Panc1 (cell line): ENCODE data around the gene HAL. TPM values are rescaled to one million over a fixed set of nuclear protein-coding genes. Genes with fewer than 3 reads are reported as not detected.

ENCODE experiments used
- ATAC-seq: fragments of 200-7000 bp; cut with Tn5 transposase; 2 replicates; pipeline ENCODE4 v1.9.1; 2020; ENCODE audit warnings: mild to moderate bottlenecking, moderate library complexity
- BruUV-seq: library from RNA; stranded (reverse); fragments of 400-500 nt; replicated peaks from 2 replicates; lab custom pipeline; 2021; lab: Mats Ljungman, UMichigan
- CTCF ChIA-PET: fragments of 300-600 bp; sonication (Branson Sonifier 250); formaldehyde crosslinking; loops from one replicate; lab custom pipeline; 2022; ENCODE audit warnings: antibody characterized with exemption; lab: Charles Lee
- POLR2A ChIA-PET: fragments of 300-600 bp; sonication (Branson Sonifier 250); formaldehyde crosslinking; loops from one replicate; lab custom pipeline; 2022; ENCODE audit warnings: antibody characterized with exemption; lab: Charles Lee
- DNase-seq: peaks from one replicate; pipeline ENCODE4 v3.0.0-alpha.2; 2010; ENCODE audit warnings: low read depth, low spot score
- H3K27ac ChIP-seq: 2 replicates; pipeline ENCODE4 v1.5.1; 2011; ENCODE audit warnings: mild to moderate bottlenecking, low read length, inconsistent platforms
- H3K27me3 ChIP-seq: fragments of 200-500 bp; sonication (Bioruptor generic); 2 replicates; pipeline ENCODE4 v1.6.0; 2014; ENCODE audit warnings: low read length, inconsistent platforms; ENCODE audit not compliant: control insufficient read depth, insufficient read depth
- H3K36me3 ChIP-seq: fragments of 200-500 bp; sonication (Bioruptor generic); 2 replicates; pipeline ENCODE4 v1.5.1; 2014; ENCODE audit warnings: inconsistent platforms, mild to moderate bottlenecking, low read length, moderate library complexity; ENCODE audit not compliant: control insufficient read depth, insufficient read depth
- H3K4me1 ChIP-seq: 2 replicates; pipeline ENCODE4 v1.5.1; 2011; ENCODE audit warnings: inconsistent platforms, mild to moderate bottlenecking, low read length, moderate library complexity; ENCODE audit not compliant: control insufficient read depth, insufficient read depth
- H3K4me3 ChIP-seq, 2 experiments: 2 replicates each; pipeline ENCODE4 v1.5.1; 2011 to 2012; ENCODE audit warnings: low read depth in 2 of 2, low read length in 2 of 2, mild to moderate bottlenecking in 2 of 2, inconsistent platforms in 1 of 2, moderate library complexity in 1 of 2
- H3K9me3 ChIP-seq: fragments of 200-500 bp; sonication (Bioruptor generic); 2 replicates; pipeline ENCODE4 v1.5.1; 2014; ENCODE audit warnings: low read depth, mild to moderate bottlenecking, inconsistent platforms, low read length, moderate library complexity; ENCODE audit not compliant: control insufficient read depth, insufficient read depth
- CTCF ChIP-seq: fragments of 450-650 bp; IDR thresholded peaks from 2 replicates; pipeline ENCODE4 v1.5.1; 2017; ENCODE audit warnings: mild to moderate bottlenecking
- POLR2AphosphoS5 ChIP-seq: IDR thresholded peaks from 2 replicates; pipeline ENCODE4 v1.6.1; 2012; ENCODE audit warnings: mild to moderate bottlenecking, low read depth, low read length, moderate library complexity
- REST ChIP-seq, 2 experiments: IDR thresholded peaks; 2 replicates each; pipeline ENCODE4 v1.6.1; 2011 to 2012; ENCODE audit warnings: low read depth in 2 of 2, control low read depth in 1 of 2, low read length in 1 of 2, mild to moderate bottlenecking in 1 of 2, moderate library complexity in 1 of 2; ENCODE audit not compliant: insufficient read depth in 1 of 2
- SIN3A ChIP-seq: IDR thresholded peaks from 2 replicates; pipeline ENCODE4 v1.6.1; 2012; ENCODE audit warnings: low read depth, mild to moderate bottlenecking, low read length, moderate library complexity, borderline replicate concordance; ENCODE audit not compliant: insufficient read depth
- TCF7L2 ChIP-seq: IDR thresholded peaks from 2 replicates; pipeline ENCODE4 v1.6.1; 2011; ENCODE audit warnings: mild to moderate bottlenecking, low read depth, low read length, inconsistent platforms
- in situ Hi-C: cut with HindIII; loops from 2 replicates; pipeline ENCODE4 v1.10.0; 2016; ENCODE audit warnings: low sequenced_read_pairs, low pct_unique_long_range_greater_than_20kb
- intact Hi-C: fragments of 100-400 bp; cut with micrococcal nuclease; formaldehyde crosslinking; loops from one replicate; pipeline ENCODE4 v1.10.0; 2022; ENCODE audit not compliant: unreplicated experiment
- total RNA-seq: library from RNA; stranded (reverse); gene quantifications from one replicate; pipeline ENCODE4 v1.2.1, GENCODE V29; 2021; ENCODE audit not compliant: unreplicated experiment

HAL gene
- total RNA-seq, 1 experiment from 2014 or later = 0.08 TPM

GRCh38 chr12:95998611-95999286, 2.6 kb upstream of the HAL start:
- ChIA-PET CTCF (interaction anchor here (0.5 to 2.3 kb wide), 6 partner anchors 80 to 424 kb away, joined by 3 to 9 read pairs (median 6); no protein-coding TSS in a partner anchor), POLR2A (no interaction called here)
- intact Hi-C loops (loop anchor here (5.0 kb wide), 1 partner anchor 81 kb away; no protein-coding TSS in a partner anchor), in situ Hi-C loops (no loop called here)
- H3K4me1 ChIP-seq = no peaks in the 10 kb centered on the region
- H3K27me3 ChIP-seq = no peaks in the 10 kb centered on the region
- no peak overlapping the region for H3K27ac ChIP-seq
- peak; percentile 25 for DNase-seq
- H3K4me3 ChIP-seq = no peak overlapping the region
- peaks cover 7% of the 10 kb centered on the region; the same call in 1 of the 2 replicates for H3K36me3 ChIP-seq
- no peaks in the 10 kb centered on the region for H3K9me3 ChIP-seq
- no TSS peak for BruUV-seq
- TF ChIP-seq CTCF (peak; percentile 77), POLR2AphosphoS5 (no peak)
- ATAC-seq = peak; percentile 91

GRCh38 chr12:95997911-95998510, 1.9 kb upstream of the HAL start:
- H3K36me3 ChIP-seq = peaks cover 4% of the 10 kb centered on the region; the same call in 1 of the 2 replicates
- ChIA-PET CTCF (interaction anchor here (0.5 to 2.3 kb wide), 4 partner anchors 80 to 423 kb away, joined by 6 to 9 read pairs (median 6); no protein-coding TSS in a partner anchor), POLR2A (no interaction called here)
- no peak overlapping the region for H3K4me3 ChIP-seq
- BruUV-seq = no TSS peak
- DNase-seq = no peak
- TF ChIP-seq REST (IDR thresholded peaks at IDR 0.05; ENCODE audit: insufficient read depth in 1 of 2, low read depth in 2 of 2, low read length in 1 of 2) = no peak
- no peak for ATAC-seq
- intact Hi-C loops (loop anchor here (5.0 kb wide), 1 partner anchor 81 kb away; no protein-coding TSS in a partner anchor), in situ Hi-C loops (no loop called here)
- H3K27me3 ChIP-seq = no peaks in the 10 kb centered on the region; the same call in 1 of the 2 replicates
- H3K27ac ChIP-seq = no peak overlapping the region
- H3K4me1 ChIP-seq = no peaks in the 10 kb centered on the region
- no peaks in the 10 kb centered on the region for H3K9me3 ChIP-seq

- no peak for ATAC-seq
- in situ Hi-C loops (no loop called here), intact Hi-C loops (loop anchor here (5.0 kb wide), 1 partner anchor 80 kb away; no protein-coding TSS in a partner anchor)
- BruUV-seq = no TSS peak
- Histone ChIP-seq H3K27ac (no peak overlapping the region), H3K4me1 (no peaks in the 10 kb centered on the region), H3K4me3 (no peak overlapping the region), H3K9me3 (no peaks in the 10 kb centered on the region), H3K27me3 (no peaks in the 10 kb centered on the region; the same call in 1 of the 2 replicates), H3K36me3 (no peaks in the 10 kb centered on the region)
- TF ChIP-seq SIN3A (no peak), TCF7L2 (no peak), POLR2AphosphoS5 (no peak), CTCF (no peak), REST (IDR thresholded peaks at IDR 0.05; ENCODE audit: insufficient read depth in 1 of 2, low read depth in 2 of 2, low read length in 1 of 2) (no peak)
- POLR2A ChIA-PET = no interaction called here
- CTCF ChIA-PET = interaction anchor here (1.2 kb wide), 1 partner anchor 79 kb away, joined by 3 read pairs; no protein-coding TSS in a partner anchor
- DNase-seq = no peak
Measured at GRCh38 chr12:95997276-95997675, 1.1 kb upstream of the HAL start.
